HG03575 (cell line): Measurements from ENCODE around the gene HIRIP3.

ENCODE experiments used
- ATAC-seq: cut with Tn5 transposase; IDR thresholded peaks from one replicate; pipeline ENCODE4 v1.9.1; 2021; ENCODE audit not compliant: unreplicated experiment, insufficient number of reproducible peaks, low FRiP score; ENCODE audit errors: extremely low read depth

Gene HIRIP3

DNA sequence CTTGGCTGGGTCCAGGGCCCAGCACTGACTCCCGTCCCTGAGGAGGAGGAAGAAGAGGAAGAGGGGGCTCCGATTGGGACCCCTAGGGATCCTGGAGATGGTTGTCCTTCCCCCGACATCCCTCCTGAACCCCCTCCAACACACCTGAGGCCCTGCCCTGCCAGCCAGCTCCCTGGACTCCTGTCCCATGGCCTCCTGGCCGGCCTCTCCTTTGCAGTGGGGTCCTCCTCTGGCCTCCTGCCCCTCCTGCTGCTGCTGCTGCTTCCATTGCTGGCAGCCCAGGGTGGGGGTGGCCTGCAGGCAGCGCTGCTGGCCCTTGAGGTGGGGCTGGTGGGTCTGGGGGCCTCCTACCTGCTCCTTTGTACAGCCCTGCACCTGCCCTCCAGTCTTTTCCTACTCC, 8.5 kb downstream of the HIRIP3 start:
- no peak for ATAC-seq

DNA sequence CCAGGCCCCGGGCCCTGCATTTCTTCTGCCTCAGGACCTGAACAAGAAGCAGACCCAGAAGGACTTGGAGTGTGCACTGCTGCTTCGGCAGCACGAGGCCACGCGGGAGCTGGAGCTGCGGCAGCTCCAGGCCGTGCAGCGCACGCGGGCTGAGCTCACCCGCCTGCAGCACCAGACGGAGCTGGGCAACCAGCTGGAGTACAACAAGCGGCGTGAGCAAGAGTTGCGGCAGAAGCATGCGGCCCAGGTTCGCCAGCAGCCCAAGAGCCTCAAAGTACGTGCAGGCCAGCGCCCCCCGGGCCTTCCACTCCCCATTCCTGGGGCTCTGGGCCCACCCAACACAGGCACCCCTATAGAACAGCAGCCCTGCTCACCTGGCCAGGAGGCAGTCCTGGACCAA, 9.2 kb downstream of the HIRIP3 start:
- no peak for ATAC-seq

DNA sequence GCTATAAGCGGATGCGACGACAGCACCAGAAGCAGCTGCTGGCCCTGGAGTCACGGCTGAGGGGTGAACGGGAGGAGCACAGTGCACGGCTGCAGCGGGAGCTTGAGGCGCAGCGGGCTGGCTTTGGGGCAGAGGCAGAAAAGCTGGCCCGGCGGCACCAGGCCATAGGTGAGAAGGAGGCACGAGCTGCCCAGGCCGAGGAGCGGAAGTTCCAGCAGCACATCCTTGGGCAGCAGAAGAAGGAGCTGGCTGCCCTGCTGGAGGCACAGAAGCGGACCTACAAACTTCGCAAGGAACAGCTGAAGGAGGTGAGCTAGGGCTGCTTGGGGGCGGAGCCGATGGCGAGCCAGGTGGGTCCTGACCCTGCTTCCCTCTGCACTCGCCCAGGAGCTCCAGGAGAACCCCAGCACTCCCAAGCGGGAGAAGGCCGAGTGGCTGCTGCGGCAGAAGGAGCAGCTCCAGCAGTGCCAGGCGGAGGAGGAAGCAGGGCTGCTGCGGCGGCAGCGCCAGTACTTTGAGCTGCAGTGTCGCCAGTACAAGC, 10.1 kb downstream of the HIRIP3 start:
- ATAC-seq: no peak

DNA sequence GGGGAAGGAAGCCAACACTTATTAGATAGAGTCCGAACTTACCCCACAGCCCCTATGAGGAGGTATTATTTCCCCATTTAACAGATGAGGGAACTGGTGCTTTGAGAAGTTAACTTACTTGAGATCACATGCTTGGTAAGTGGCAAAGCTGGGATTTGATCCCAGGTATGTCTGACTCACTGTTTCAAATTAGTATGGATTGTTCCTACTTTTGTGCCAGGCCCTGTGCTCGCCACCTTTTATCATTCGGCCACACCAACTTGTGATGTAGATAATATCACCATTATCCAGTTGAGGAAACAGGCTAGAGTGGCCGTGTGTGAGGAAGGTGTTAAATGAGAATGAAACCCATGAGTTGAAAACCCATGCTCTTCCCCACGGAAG, 10.7 kb downstream of the HIRIP3 start:
- no peak for ATAC-seq

GRCh38 chr16:29984137-29984763, 11.2 kb downstream of the HIRIP3 start:
- no peak for ATAC-seq

DNA sequence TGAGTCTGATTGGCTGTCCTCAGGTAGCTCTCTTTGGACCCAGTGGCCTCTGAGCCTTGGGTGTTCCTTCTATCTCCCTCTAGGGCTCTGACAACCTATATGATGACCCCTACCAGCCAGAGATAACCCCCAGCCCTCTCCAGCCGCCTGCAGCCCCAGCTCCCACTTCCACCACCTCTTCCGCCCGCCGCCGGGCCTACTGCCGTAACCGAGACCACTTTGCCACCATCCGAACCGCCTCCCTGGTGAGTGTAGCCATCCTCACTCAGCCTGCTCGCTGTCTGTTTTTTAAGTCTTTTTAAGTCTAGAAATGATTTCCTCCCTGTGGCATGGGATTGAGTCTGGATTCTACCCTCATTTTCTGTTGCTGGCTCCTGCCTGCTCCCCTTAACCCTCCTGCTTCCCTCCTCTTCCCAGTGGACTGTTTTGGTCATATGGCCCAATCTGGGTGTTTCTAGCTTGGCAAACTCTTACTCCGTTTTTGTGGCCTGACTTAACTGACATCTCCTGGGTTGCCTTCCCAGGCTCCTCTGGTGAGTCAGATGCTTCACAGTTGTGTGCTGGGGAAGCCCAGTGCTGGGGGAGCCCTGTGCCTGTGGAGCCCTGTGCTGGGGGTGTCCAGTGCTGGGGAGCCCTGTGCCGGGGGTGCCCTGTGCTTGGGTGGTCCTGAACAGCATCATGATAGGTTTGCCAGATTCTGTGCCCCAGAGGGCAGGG, 11.8 kb downstream of the HIRIP3 start:
- ATAC-seq: no peak

DNA sequence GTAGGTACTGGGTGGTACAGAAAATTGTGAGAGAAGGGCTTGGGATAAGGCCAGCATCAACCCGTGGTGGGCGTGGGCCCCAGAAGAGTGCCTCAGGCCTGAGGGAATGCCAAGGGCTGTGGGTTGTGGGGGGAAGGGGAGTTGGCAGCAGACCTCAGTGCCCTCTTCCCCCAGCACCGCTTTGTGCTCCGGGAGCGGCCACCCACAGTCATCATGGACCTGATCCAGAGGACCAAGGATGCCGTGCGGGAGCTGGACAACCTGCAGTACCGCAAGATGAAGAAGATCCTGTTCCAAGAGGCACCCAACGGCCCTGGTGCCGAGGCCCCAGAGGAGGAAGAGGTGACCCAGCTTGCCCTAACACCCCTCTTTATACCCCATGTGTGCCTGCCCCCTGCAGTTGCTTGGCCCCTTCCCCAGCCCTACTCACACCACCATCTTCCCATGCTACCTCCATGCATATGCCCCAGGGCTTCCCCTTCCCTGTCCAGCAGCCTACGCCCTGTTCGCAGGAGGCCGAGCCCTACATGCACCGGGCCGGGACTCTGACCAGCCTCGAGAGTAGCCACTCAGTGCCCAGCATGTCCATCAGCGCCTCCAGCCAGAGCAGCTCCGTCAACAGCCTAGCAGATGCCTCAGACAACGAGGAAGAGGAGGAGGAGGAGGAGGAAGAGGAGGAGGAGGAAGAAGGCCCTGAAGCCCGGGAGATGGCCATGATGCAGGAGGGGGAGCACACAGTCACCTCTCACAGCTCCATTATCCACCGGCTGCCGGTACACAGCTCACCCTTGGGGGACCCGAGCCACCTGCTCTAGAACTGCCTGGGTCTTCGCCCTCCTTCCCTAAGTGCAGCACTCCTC, 12.6 kb downstream of the HIRIP3 start:
- ATAC-seq: no peak

DNA sequence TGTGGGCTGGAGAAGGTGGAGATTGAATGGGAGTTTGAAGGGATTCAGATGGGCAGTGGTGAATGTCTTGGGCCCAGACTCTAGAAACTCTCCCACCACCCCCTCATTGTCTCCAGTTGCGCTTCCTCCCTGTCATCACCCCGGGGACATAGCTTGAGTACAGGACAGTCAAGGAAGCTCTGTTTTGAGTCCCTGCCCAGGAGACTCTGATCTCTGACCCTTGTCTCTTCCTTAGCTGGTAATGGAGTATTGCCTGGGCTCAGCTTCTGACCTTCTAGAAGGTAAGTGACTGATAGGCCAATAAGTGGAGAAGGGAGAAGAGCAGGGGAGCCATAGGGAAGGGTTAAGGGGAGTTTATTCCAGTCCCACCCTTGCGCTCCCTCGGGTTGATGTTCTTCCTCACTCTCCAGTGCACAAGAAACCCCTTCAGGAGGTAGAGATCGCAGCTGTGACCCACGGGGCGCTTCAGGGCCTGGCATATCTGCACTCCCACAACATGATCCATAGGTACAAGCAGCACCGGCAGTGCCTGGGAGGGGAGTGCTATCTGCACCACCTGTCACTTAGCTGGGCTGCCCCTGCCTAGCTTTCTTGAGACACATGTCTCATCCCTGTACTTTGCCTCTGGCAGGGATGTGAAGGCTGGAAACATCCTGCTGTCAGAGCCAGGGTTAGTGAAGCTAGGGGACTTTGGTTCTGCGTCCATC, 16.7 kb downstream of the HIRIP3 start:
- ATAC-seq: no peak

DNA sequence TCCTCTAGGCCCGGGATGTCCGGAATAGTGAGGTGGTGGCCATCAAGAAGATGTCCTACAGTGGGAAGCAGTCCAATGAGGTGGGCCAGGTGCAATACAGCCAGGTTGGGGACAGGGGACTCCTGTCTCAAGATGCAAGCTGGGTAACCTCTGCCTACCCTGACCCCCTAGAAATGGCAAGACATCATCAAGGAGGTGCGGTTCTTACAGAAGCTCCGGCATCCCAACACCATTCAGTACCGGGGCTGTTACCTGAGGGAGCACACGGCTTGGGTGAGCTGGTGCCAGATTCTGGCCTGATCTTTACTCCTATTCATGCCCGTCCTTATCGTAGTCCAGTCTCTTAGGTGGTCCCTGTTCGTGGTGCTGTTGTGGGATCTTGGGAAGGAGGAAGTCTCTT, 17.3 kb downstream of the HIRIP3 start:
- no peak for ATAC-seq

DNA sequence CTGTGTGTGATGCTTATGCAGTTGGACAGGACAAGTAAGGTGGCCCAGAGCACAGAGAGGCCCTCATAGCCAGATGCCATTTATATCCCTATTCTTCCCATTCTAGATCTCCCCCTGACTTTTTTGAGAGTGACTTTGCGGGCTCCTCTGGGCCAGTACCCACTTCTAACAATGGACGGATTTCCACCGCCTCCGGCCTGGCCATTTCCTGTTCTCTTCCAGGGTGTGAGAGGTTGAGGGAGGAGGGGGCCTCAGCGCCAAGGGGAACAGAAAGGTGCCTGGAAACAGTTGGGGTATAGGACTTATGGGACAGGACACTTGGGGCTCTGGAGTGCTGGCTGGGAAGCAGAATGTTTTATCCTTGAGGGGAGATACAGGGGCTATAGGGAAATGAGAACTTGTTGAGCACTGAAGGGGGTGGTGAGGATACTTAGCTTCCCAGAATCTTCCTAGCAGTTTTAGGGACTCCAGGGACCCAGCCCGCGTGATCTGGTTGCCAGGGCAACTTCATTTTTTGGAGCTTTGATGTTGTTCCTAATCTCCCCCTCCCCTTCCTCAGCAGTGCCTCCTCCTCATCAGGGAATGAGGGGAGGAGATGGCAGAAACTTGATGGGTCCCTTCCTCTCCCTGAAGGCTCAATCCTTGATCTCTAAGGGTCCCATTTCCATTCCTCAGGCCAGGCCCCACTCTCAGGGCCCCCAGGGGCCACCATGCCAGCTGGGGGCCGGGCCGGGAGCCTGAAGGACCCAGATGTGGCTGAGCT, 18.2 kb downstream of the HIRIP3 start:
- ATAC-seq: no peak

- no peak for ATAC-seq
These were observed 19.5 kb downstream of the HIRIP3 start for GRCh38 chr16:29975811-29976511.

GRCh38 chr16:29975134-29975538, 20.3 kb downstream of the HIRIP3 start:
- ATAC-seq: no peak

DNA sequence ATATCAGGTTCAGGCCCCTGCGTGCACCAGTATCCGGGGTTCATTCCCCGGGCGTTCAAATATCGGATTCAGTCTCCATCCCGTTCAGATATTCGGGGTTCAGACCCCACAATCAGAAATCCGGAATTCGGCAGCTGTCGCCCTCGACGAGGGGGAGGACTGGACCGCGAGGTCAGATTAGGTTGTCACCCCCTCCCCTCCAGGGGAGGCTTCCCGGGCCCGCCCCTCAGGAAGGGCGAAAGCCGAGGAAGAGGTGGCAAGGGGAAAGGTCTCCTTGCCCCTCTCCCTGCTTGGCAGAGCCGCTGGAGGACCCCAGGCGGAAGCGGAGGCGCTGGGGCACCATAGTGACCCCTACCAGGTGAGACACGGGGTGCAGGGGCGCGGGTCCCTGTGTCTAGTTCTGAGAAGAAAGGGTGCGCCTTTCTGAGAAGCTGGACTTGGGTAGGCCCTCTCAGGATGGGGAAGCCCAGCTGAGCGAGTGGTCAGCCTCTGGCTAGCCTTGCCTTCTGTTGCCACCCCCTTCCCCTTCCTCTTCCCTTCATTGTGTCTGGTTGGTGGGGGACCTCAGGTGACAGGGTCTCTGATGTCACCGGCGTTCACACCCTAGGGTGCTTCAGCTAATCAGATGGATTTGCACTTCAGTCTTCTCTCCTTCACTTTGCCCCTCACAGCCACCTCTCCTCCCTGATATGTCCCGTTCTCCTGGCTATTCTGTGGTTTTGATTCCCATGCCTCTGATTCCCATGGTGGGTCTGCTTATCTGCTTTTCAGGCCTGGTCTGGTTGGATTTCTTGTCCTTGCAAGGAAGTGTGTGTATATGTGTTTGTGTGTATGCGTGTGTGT, 20.9 kb downstream of the HIRIP3 start:
- ATAC-seq: no peak

DNA sequence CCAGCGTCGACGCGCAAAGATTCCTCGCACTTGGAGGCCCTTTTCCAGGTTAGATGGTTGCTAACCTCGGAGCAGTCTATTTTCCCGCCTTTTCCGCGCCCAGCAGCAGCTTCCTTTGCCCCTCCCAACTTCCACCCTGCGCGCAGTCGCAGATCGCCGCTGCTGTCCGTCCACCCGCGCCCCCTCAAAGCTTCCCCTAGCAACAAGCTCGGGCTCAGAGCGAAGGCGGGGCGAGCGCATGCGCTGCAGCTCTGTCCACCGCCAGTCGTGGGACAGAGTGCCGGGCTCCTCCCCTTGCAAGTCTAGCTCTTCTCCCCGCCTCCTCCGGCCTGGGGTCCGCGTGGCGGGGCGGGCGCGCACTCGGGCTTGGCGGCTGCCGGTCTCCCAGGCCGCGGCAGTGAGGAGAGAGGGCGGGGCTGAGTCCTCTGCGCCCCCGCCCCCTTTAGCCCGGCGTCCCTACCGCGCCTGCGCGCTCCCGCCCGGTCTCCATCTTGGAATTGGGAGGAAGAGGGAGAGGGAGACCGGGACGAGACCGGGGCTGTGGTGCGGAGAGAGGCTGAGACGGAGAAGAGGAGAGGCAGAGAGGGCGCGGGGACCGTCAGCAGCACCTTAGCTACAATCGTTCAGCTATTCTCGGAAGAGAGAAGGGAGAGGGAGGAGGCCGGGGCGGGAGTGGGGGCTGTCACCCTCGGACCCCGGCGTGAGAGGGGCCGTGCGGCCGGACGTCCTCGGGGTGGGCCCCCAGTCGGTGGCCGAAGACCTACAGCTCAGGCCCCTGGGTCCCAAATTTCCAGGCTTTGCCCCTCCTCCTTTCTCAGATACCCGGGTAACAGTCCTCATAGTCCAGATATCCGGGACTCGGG, 21.8 kb downstream of the HIRIP3 start, which contains the start of gene TAOK2:
Gene TAOK2 (plus strand): TSS at position 485 of the 863 bp plus-strand sequence. CDS start 3,905 bp downstream, outside the sequence.
- peak; percentile 70 for ATAC-seq

- no peak for ATAC-seq
These were observed 22.4 kb downstream of the HIRIP3 start for GRCh38 chr16:29972992-29973383.

GRCh38 chr16:29972500-29972899, 22.9 kb downstream of the HIRIP3 start:
- ATAC-seq: no peak
